GM03348 (cell line): ENCODE data around the gene NTRK3.

Experiments
- DNase-seq: peaks from one replicate; pipeline ENCODE4 v3.0.0; 2012; ENCODE audit warnings: low spot score

Gene NTRK3

DNA sequence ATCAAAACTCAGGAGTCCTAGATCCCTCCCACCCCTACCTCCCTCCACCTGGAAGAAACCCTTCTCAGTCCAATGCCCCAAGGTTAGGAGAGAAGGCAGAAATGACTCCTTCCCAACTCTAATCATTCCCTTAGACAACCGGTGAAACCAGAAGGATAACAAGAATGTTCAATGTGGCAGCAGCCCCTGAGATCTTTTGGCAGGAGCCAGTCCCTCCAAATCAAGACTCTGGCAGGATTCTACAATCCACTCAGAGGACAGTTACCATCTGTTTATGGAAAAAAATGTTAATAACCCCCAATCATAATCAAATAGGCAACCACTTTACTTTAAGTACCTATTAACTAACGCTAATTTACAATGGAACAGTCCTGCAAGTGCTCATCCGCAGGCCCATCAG lies 136.5 kb downstream of the NTRK3 start:
- no peak for DNase-seq

DNA sequence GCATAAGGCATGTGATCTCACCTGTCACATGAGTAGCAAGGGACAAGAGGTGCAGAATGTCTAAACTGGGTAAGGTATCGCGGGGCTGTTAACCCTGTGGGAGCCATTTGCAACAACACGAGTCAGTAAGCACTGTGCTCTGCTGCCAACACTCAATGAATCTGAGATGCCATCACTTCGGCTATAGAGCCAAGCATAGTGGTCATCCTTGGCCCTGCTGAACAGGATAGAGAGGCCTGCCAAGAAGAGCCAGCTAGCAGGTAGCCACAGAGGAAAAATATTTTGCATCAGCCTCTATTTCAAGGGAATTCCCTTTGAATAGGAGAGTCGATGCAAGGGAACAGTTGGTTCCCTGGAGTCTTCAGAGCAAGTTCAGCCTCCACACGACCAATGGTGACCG lies 137.8 kb downstream of the NTRK3 start:
- no peak for DNase-seq

DNA sequence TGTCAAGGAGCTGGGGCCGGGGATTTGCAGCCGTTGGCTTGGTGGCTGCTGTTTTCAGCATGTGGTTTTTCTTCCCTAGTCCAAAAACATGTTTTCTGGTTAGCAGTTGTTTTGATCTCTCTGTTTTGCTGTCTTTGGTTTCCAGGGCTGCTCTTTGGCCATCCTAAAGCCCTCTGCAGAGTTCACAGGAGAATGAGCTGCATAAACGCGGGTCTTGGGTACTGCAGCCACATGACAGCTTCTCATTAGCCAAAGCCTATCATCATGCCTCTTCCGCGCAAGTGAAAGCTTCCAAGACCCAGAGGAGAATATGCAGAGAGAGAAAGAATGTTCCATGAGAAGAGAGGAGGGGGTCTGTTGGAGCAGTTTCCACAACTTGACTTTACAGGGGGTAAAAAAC lies 138.5 kb downstream of the NTRK3 start:
- DNase-seq = no peak

DNA sequence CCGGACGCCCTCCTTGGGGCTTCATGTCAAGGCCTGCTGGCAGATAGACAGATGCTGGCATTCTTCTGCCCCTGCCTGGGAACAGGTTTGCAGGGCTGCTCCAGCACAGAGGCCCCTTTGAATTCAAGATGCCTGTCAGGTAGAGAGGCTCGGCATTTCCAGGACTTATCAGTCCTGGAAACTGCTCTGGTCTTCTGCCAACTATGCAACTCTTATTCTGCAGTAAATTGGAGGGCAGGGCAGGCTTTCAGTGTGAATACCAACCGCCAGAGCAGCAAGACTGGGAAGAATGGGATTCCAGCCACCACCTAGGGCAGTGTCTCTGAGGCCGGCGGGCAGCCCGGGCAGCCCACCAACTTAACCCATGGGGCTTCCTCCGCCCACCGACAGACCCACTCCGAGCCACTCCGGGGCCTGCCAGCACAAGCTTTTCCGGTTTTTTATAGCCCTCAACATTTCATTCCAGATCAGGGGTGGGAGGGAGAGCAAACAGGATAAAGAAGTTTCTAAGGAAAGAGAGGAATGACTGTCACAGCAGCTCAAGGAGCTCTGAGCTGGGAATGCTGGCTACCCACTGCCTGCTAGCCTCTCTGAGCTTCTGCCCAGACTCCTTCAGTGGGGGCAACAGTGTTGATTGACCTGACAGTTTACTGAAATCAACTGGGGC lies 140.9 kb downstream of the NTRK3 start:
- DNase-seq = no peak

DNA sequence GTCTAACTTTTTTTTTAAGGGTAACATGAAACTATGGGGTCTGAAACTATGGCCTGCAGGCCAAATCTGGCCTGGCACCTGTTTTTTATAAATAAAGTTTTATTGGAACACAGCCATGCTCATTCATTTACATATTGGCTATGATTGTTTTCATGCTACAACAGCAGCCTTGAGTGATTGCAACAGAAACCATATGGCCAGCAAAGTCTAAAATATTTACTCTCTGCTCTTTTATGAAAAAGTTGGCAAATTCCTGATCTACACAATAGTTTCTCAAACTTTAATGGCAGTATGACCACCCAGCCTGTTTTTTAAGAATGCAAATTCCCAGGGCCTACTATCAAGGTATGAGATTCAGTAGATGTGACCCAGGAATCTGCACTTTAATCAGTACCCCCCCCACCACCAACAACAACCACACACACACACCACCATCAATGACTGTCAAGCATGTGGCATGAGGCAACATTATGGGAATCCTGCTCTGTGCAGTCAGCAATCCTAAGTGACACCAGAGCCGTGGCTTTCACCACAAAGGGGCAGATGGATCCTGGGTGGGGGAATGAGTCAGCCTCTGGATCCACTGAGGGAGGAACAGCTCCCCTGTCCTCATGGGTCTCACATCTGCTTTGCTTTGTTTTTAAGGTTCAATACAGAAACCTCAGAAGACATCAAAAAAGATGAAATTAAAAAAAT lies 142.8 kb downstream of the NTRK3 start:
- DNase-seq = peak; percentile 68

DNA sequence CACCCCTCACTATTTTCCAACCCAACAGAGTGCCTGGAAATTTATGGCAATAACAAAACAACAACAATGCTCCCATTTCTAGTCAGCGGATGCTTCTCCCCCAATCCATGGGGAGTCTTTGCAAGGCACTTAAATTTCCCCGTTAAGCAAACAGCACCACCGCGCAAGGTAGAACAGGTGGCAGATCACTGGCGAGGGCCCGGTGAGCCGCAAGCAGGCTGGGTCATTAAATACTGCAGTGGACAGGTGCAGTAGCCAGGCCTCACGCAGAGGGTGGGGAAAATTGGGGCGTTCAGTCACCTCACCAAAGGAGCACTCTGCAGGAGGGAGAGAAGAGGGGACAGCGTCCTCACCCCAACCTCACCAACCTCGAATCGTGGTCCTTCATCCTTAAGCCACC lies 147.5 kb downstream of the NTRK3 start:
- no peak for DNase-seq

DNA sequence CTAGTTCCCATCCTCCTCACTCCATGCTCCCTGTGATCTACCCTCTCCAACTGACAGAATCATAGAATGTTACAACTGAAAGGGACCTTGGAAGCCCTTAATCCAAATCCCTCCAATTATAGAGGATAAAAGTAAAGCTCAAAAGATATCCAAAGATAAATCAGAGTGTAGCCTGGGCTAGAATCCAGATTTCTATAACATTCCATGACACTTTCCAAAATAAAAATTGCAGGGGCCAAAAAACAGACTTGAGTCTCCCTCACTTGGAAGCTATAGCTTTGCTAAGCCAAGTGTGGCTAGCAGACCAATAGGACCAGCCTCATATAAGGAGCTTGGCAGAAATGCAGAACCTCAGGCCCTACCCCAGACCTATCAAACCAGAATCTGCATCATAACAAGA lies 148.1 kb downstream of the NTRK3 start:
- no peak for DNase-seq

DNA sequence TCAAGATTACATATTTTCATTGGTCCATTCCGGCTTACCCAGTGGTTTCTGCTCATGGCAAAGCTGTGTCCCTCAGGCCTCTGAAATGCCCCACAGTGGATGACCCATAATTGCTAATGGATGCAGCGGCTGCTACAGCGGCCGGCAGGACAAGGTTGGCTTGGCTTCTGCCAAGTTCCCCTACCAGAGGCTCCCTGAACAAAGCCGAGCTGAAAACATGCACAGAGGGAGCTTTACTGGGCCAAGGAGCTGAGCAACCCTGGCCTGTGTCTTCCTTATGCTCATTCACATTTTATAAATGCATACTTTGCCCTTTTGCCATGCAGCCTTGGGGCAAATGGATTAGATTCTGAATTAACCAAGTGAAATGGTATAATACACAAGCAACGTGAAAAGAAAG lies 150.5 kb downstream of the NTRK3 start:
- no peak for DNase-seq

DNA sequence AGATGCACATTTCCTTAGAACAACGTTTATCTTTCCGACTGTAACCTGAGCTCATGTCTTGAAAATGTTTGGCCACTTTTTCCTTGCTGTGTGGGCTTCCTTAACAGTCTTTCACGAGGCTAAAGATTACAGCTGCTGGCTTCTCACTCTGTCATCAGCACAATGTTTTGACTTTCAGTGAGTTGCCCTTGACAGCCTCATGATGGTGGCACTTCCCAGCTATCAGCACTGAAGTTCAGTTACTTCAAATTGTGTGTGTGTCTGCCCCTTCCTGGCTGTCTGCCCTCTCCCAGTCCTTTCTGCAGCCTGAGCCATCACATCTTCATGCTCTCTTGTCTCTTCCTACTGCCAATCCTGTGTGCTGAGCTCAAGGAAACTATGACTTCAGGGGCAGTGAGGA lies 152.2 kb downstream of the NTRK3 start:
- no peak for DNase-seq

DNA sequence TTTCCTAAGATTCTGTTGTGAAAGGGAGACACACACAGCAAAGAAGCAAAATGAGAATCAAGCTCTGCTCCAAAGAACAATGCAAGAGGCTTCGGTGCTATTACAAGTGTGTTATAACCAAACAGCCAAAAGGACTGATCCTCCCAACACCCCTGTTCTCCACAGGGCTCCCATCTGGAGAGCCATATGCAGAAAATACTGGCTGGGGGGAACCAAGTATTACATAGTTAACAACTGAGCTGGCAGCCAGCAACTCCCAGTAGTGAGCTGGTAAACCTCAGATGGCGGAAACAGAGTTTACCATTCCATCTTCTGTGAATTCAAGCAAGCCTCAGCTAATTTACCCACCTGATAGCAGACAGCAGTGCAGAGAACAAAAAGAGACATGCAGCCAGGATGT lies 156.4 kb downstream of the NTRK3 start:
- DNase-seq = no peak

DNA sequence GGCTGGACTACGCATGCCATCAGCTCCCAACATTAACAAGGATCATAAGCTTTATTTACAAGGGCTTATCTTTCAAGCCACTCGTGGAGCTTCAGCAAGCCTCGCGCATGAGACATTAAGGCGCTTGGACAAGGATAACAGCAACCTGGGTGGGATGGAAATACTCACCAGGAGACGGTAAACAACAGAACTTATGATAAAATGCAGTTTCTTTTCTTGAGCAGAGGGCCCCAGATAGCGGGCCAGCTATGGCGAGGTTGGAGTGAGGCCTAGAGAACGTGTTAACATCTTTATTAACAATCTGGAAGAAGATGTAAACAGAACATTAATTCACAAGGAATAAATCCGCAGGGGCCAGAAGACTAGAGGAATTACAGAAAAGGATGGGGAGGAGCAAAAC lies 158.2 kb downstream of the NTRK3 start:
- no peak for DNase-seq

DNA sequence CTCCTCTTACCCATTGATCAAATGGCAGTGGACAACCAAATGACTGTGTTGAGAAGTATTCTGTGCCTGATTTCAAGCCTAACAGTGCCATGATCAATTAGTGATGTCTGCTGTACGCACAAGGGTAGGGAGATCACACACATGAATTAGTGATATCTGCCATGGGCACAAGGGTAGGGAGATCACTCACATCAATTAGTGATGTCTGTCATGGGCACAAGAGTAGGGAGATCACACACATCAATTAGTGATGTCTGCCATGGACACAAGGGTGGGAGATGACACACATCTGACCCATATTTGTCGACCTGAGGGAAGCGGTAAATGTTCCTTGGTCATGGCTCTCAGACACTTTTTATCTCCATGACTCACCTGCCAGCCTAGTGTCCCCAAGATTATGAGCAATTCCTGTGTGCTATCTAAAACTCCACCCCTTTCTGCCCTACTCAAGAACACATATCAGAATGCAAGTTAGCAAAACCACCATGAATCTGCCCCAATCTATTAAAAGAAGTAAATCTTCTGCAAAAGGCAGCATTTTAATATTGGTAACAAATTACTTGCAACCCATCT lies 165.0 kb downstream of the NTRK3 start:
- no peak for DNase-seq

DNA sequence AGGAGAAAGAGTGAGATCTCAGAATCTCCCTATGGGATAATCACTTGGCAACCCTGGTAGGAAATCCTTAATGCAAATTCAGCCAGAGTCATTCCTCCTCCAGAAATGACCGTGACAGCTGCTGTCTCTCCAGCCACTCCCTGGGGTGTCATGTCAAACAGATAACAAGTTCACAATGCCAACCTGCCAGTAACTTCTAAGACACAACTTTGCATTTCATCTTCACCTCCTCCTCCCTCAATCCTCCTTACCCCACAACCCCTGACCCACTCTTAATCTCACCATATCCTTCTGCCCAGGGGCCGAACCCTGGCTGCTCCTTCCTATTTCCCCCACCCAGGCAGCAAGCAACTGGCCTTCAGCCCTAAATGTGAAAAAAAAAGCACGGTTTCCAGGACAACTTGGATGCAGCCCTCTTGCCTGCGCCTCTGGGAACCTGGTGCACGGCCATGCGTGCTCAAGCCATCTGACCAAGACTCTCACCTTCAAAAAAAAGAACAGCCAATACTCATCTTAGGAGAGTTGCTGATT lies 166.0 kb downstream of the NTRK3 start:
- DNase-seq = no peak

DNA sequence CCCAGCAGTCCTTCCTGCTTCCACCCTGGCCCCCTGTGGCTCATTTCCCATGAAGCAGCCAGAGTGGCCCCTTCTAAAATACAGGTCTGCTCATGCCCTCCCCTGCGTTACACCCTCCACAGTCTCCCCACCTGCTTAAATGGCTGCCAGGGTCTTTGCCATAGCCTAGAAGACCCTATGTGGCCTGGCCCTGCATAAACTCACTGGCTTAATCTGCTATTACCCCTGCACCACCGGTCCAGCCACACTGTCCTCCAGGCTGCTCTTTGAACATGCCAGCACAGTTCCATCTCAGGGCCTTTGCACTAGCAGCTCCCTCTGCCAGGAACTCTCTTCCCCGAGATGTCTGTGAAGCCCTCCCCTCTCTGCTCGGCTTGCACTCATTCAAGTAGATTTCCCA lies 166.8 kb downstream of the NTRK3 start:
- DNase-seq = no peak

DNA sequence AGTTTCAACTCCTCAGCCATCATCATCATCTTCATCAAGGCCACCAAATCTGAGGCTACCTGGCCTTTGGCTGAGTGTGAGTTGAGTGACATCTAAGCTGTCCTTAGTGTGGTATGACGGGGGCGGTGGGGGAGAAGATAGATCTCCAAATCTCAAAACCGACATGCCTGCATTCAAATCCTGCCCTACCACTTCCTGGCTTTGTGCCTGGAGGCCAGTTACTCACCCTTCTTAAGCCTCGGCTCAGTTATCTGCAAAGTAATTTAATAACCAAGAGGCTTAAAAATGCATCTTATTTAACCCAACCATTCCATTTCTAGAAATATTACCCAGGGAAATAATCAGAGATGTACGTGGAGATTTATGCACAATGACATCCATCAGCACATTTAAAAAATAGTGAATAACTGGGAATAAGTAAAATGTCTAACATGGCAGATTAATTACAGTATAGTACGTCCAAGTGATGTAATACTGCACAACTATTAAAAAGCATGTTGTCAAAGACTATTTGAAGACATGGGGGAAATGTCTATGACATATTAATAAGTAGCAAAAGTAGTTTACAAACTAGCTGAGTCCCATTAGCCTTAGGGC lies 167.4 kb downstream of the NTRK3 start:
- peak; percentile 39 for DNase-seq

DNA sequence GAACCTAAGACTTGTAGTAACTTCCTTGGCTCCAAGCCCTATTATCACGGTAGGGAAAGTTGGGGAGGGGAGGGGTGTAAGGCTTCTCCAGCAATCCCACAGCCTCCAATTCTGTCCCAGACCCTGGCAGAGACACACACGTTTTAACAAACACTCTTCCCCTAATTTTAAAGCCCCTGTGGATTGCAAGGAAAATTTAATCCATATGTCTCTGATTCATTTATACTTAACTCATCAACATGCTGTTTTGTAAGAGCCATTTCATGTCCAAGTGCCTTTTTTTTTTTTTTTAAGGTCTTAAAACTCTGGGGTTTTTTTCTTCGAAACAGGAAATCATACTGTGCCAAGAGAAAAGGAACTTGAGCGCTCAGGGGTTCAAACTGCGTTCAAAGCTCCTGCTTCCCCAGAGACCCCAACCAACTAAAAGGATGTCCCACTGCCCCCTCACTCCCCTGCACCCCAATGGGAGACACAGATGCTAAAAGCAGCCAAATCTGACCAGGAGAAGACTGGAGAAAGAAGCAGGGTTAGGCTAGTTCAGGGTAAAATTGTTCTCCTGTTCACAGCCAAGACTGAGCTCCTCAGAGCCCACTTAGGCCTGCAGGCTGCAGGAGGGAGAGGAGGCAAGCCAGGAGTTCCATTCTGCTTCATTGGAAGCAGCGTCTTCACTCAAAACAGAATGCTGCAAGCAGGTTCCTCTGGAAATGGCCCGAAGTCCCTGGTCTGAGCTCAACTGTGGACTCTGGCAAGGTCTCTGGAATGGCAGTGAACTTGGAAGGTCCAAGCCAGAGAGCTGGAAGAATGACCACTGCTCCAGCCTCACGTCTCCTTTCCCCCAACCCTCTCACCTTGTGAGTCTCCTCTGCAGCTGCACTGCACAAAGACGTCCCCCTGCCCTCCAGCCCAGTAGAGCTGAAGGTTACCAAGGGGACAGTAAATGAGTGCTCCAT lies 172.5 kb downstream of the NTRK3 start:
- peak; percentile 58 for DNase-seq

DNA sequence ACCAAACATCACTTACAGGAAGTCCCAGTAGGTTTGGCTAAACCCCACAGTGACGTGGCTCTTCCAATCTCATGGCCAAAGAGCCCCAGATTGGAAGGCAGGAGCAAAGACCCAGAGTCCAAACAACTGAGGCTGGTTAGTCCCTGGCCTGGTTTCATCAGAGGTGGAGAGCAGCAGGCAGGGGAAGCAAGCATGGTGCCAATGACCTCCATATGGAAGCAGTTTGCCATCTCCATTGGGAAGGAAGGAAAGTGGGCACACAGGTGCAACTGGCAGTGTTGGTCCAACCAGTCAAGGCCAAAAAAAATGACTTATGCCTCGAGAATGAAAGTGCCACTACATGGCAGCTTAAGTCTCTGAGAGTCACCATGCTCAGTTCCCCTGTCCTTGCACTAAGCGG lies 175.9 kb downstream of the NTRK3 start:
- DNase-seq = no peak

DNA sequence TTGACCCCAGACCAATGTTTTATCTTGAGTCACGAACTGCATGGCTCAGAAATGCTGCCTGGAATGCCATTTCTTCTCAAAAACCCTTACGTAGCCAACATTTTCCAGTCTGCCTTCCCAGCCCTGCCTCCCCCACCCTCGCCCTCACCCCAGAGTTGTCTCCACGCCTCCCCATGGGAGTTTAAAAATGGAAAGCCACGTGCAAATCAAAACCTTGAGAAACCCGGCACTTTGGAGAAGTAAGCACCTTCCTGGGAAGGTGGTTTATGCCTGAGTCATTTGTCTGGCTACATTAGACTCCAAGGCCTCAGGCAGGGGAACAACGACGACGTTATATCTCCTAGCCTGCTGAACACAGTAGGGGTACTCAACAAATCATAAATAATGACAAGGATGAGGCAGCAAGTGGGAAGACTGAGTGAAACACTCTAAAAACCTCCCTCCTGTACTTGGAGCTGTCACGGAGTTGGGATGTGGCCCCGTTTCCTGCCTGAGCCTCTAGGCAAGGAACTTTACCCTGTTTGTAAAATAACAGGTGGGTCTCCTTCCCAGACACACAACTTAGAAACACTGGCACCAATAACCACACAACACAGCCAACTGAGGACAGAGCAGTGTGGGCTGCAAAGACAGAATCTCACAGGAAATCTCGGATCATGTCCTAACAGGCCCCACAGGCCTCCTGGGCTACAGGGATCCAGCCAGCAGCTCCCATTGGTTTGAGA lies 179.1 kb downstream of the NTRK3 start:
- DNase-seq = peak; percentile 27

DNA sequence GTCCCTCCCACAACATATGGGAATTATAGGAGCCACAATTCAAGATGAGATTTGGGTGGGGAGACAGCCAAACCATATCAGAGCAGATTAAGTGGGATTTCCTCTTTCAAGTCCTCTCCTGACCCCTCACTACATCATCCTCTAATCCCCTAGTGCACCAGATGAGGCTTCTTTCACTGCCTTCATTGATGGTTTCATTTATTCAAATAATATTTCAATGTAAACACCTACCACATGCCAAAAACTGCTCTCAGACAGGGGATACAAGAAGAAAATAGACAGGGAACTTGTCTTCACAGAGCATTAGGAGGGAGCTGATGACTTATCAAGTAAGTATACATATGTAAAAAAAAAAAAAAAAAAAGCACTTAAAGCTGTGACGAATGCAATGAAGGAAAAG lies 180.2 kb downstream of the NTRK3 start:
- DNase-seq = no peak

DNA sequence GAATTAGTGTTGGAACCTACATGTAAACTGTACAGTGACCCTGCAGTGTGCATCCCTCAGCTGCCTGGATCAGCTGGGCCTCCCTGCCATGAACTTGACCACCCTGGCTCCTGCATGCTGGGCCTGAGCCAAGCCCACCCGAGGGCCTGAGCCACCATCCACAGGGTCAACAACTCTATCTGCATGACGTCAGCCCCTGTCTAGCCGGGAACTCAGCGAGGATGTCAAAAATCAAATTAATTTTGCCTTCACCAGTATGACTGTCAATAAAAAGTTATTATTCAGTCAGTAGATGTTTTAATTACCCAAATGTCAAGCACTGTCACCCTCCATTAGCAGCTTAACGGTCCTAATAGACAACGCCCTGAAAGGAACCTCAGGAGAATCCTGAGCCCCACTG lies 181.4 kb downstream of the NTRK3 start:
- no peak for DNase-seq

DNA sequence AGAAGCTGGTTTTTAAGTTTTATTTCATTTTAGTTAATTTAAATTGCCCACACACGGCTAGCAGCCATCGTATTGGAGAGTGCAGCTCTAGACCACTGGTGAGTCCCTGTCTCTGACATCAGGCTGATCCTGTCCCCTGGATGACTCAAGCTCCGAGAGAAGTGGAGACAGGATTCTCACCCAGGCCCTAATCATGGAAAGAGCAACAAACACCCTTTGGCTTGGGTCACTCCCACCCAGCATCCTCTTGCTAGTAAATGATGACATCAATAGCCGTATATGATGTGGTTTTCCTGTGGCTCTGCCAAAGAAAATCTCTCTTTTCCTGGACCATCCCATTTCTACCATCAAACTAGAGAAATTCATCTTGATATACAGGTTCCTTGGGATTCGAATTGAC lies 182.2 kb downstream of the NTRK3 start:
- no peak for DNase-seq

DNA sequence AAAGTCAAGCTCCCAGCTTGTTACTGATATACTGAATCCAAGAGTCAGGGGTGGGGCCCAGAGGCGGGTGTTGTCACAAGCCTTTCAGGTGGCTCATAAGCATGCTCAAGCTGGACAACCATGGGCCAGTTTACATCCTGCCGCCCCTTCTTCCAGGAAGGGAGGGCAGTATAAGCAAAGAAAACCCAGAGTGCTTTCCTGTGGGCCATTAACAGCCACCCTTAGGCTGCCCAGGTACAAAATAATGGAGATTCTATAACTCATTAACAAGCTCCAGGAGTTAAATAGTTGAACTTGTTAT lies 183.2 kb downstream of the NTRK3 start:
- no peak for DNase-seq
